AML-193 (cell line): ENCODE measurements around the gene FUT7.
A peak's percentile ranks its signal among the peaks of the same experiment; 100 is the strongest.
"Not testable (repeated sequence)": the region's sequence is repeated elsewhere in the genome, so short reads cannot be mapped to it uniquely, and the experiment has no call there.

Experiments used
- DNase-seq, 2 experiments: peaks; one replicate each; lab custom pipeline; 2025; lab: John Stamatoyannopoulos, UW

Gene FUT7

GRCh38 chr9:137049544-137050449 lies 17.9 kb upstream of the FUT7 start:
- peak; percentile 54 to 69 for DNase-seq

- DNase-seq: no peak
Measured at GRCh38 chr9:137048655-137049543, 17.0 kb upstream of the FUT7 start.

GRCh38 chr9:137046088-137046787 lies 14.3 kb upstream of the FUT7 start, which contains the start of gene NPDC1:
TSS of gene NPDC1 (minus strand) at chr9:137046177. CDS start at chr9:137045989, 188 bp downstream.
- peak; percentile 64 to 67 for DNase-seq

- DNase-seq: no peak
Measured at GRCh38 chr9:137045294-137046087, 13.6 kb upstream of the FUT7 start.

DNA sequence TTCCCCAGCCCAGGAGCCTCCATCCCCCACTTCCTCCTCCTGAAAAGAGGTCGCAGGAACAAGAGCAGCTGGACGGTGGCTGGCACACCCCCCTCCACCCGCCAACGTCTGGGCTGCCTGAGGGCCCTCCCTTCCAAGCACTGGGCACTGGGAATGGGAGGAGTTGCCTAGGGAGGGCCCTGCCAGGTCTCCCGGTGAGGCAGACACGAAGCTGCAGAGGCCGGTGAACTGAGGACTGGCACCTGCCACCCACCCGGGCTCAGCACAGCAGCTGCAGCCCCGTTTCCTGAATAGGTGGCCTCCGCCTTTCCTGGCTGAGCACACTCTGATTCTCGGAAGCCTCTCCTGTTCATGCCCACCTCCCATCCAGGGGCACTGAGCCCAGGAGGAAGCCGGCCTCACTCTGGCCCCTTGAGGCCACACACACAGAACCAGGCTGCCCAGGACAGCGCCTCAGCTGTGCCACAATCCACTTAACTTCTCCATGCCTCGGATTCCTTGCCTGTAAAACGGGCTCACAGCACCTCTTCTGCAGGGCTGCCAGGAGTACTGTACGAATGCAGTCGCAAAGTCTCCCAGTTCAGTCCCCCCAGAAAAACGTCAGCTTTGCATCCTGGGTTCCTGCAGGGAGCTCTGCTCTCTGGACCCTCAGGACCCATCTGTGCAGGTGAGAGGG lies 12.8 kb upstream of the FUT7 start:
- no peak for DNase-seq

- DNase-seq: no peak
Measured at GRCh38 chr9:137044037-137044436, 12.1 kb upstream of the FUT7 start.

DNA sequence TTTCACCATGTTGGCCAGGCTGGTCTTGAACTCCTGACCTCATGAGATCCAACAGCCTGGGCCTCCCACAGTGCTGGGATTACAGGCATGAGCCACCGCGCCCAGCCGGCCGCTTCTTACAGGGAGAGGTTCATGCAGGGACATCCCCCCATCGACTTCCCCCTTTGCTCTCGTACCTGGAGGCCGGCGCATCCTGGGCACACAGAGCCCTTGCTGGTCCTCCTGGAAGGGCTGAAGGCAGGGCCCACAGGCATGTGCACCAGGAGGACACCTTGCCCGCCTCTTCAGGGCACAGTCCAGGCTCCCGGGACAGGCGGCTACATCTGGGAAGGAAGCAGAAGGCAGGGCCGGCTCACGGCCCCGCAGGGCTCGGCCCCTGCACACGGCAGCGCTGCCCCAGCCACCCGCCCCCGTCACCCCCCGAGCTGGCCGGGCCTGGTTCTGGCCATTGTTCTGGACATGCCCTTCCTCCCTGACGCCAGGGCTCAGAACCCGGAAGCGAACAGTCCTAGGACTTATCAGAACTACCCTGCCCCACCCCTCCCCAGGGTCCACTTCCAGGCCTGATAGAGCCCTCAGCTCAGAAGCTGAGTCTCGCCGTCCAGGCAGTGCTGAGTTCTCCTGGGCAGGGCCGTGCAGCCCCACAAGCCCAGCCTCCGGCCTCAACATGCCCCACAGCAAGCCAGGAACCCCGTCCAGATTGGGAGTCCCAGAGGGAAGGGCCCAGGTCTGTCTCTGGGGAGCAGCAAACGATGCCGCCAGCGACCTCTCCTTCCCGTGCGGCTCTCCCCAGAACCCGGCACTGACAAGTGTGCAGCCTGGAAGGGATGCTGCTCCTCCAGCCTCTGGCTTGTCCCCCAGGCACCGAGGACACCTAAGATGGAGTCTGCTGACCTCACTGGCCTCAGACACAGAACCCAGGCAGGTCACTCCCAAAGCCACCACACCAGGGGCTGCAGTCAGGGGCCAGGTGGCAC lies 11.2 kb upstream of the FUT7 start:
- DNase-seq: no peak

- no peak for DNase-seq
Measured at GRCh38 chr9:137041124-137041523, 9.2 kb upstream of the FUT7 start.

- no peak for DNase-seq
Measured at GRCh38 chr9:137040568-137040967, 8.7 kb upstream of the FUT7 start.

DNA sequence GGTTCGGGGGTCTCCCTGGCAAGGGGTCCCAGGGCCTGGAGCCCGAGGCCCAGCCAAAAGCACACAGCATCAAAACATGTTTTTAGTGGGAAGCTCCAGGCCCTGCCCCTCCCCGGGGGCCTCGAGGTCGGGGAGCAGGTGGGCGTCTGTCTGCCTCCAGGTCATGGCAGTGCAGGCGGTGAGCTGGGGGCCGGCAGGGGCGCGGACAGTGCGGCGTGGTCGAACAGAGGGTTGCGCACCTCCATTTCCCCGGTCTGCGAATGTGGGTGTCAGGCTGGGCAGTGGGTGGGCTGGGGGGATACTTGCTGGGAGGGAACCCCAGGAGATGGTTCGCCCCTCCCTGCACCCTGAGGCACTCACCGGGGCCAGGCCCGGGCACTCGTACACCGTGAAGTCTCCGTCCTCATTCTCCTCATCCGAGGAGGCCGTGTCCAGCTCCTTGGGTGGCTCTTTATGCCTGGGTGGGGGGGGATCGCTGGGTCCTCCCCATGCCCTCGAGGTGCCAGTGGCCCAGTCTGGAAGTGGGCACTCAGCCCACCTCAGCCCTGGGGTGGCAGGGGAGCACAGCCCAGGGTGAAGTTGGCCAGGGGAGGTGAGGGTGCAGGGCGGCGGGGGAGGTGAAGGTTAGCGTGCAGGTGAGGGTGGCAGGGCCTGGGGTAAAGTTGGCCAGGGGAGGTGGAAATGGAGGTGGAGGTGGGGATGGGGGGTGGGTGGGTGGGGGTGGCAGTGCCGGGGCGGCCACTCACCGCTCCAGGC lies 7.9 kb upstream of the FUT7 start:
- no peak for DNase-seq

- DNase-seq: no peak
Measured at GRCh38 chr9:137038916-137039315, 7.0 kb upstream of the FUT7 start.

DNA sequence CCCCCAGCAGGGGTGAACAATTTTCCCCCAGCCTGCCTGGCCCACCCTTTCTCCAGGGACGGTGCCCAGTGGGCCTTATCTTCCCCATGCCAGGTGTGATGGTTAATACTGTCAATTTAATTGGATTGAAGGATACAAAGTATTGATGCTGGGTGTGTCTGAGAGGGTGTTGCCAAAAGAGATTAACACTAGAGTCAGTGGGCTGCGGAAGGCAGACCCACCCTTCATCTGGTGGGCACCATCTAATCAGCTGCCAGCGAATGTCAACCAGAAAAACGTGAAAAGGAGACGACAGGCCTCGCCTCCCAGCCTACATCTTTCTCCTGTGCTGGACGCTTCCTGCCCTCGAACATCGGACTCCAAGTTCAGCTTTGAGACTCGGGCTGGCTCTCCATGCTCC lies 5.6 kb upstream of the FUT7 start:
- DNase-seq: no peak

- no peak for DNase-seq
Measured at GRCh38 chr9:137037035-137037434, 5.1 kb upstream of the FUT7 start.

- DNase-seq: no peak
Measured at GRCh38 chr9:137035937-137036336, 4.0 kb upstream of the FUT7 start.

DNA sequence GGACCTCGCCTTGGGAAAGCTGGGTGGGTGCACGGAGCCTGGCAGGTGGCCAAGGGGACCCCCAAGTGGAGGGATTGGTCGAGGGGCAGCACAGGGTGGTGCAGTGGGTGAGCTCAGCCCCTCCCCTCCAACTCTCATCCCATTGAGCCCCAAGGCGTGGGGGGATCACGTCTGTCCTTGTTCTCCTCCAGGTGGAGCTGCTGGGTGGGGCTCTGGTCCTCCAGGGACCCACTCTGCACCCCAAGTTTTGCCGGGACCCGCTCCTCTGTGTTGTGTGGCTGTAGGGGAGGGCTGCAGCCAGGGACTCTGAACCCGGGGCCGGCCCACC lies 3.6 kb upstream of the FUT7 start:
- DNase-seq: no peak

DNA sequence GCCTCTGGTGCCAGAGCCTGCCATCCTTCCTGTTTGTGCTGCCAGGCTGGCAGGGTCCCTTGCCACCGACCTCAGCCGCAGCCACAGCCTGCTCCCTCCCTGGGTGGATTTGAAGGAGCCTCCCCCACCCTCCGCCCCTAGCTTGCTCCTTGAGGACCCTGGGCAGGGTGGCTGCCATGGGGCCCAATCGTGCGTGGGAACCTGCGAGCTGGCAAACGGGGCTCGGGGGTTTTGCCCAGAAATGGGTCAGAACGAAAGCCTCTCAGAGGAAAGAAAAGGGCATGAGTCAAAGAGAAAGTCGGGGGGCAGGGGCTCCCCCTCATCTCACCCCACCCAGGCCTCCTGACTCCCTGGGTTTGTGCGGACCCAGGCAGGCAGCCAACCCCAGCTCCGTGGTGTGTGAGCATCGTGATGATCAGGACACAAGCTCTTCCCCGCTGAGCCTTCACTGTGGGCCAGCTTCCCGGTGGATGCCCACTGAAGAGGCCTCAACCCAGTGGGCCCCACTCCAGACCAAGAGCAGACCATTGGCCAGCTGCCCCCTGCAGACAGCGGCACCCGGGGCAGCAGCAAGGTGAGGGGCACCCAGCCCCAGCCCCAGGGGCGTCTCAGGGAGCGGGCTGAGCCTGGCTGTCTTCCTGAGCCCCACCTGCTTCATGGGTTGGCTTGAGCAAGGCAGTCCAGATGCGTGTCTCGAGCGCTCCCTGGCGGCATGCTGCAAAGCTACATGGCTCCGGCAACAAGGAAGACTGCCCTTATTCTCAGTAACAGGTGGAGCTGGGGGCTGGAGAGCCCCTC lies 3.0 kb upstream of the FUT7 start:
- DNase-seq: peak; percentile 77 to 84

- DNase-seq: peak; percentile 78 to 79
Measured at GRCh38 chr9:137034039-137034708, 2.3 kb upstream of the FUT7 start.

GRCh38 chr9:137033481-137033880 lies 1.6 kb upstream of the FUT7 start:
- not testable (repeated sequence) for DNase-seq
